IPS DF 6.9 (cell line): Measurements from ENCODE around the gene NOTCH1.

Experiments used
- DNase-seq: peaks from one replicate; pipeline ENCODE4 v3.0.0-alpha.2; 2013; ENCODE audit warnings: low read depth, low spot score
- H3K27ac ChIP-seq: one replicate; pipeline ENCODE4 v1.5.1; 2013; ENCODE audit warnings: low read length, control low read depth
- H3K27me3 ChIP-seq: 2 replicates; pipeline ENCODE4 v1.6.1; 2013; ENCODE audit warnings: mild to moderate bottlenecking, low read length; ENCODE audit not compliant: control insufficient read depth, insufficient read depth
- H3K36me3 ChIP-seq: 2 replicates; pipeline ENCODE4 v1.6.1; 2013; ENCODE audit warnings: low read length; ENCODE audit not compliant: control insufficient read depth, insufficient read depth
- H3K4me1 ChIP-seq: 2 replicates; pipeline ENCODE4 v1.6.1; 2013; ENCODE audit warnings: low read length; ENCODE audit not compliant: control insufficient read depth, insufficient read depth
- H3K4me3 ChIP-seq: 2 replicates; pipeline ENCODE4 v1.5.1; 2013; ENCODE audit warnings: mild to moderate bottlenecking, low read length
- H3K9me3 ChIP-seq: 2 replicates; pipeline ENCODE4 v1.6.1; 2013; ENCODE audit warnings: low read length, inconsistent platforms; ENCODE audit not compliant: control insufficient read depth, insufficient read depth
- WGBS: extraction: QIAGEN DNeasy Blood & Tissue Kit; methylation state at CpG from one replicate; pipeline ENCODE4 v1.1.7; 2013; ENCODE audit warnings: mixed read lengths, missing lambda C conversion rate; ENCODE audit not compliant: insufficient read length, insufficient coverage; 5-methylcytosine and 5-hydroxymethylcytosine counted together

Gene NOTCH1

DNA sequence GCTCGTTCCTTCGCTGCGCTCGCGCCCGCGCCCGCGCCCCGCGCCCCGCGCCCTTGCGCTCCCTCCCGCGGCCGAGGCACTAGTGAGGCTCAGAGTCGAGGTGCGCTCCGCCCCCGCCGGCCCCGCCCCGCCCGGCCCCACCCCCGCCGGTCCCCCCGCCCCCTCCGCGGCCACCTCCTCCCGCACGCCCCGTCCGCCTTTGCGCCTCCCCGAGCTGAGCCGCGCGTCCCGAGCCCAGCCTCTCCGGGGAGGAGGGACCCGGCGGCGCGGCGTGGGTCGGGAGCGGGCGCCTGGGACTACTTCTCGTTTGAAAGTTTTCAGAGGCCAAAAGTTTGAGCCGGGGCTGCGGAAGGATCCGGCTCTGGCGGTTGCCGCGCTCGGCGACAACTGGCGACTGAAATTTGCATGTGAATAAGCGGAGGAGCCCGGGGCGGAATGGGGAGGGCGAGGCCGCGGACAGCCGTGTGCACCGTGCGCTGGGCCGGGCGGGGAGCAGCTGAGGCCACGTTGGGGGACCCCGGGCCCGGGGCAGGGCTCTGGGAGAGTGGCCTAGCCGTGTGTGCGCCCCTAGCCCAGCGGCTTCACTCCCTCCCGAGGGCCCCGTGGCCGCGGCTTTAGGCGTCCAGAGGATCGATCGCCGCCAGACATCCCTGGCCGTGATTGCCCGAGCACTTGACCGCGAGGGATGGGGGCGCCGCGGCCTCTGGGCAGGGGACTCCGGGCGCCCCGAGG is at the start of gene NOTCH1:
Gene NOTCH1 (minus strand): TSS at position 84 of the 732 bp plus-strand sequence. CDS start 262 bp downstream, outside the sequence.
- no peak within 1 kb of the TSS for H3K27ac ChIP-seq
- no CpG with 5 or more reads among the region's 94 CpGs for WGBS

DNA sequence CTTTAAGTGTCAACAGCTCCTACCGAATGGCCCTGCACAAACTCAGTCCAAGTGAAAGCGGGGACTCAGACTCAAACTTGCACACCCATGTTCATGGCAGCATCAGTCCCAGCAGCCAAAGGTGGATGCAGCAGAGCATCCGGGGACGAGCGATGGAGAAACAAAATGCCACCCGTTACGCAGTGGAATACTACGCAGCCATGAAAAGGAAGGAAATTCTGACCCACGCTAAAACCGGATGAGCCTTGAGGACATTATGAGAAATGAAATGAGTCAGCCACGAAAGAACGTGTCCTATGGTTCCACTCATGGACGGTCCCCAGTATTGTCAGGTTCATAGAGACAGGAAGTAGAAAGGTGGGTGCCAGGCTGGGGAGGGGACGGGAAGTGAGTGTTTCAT is 48.6 kb upstream of the NOTCH1 start:
- Histone ChIP-seq H3K4me1 (peaks cover 4% of the 10 kb centered on the region), H3K27ac (no peak overlapping the region), H3K36me3 (no peaks in the 10 kb centered on the region), H3K9me3 (no peaks in the 10 kb centered on the region), H3K27me3 (no peaks in the 10 kb centered on the region), H3K4me3 (no peak overlapping the region)
- no peak for DNase-seq
- no CpG with 5 or more reads among the region's 14 CpGs for WGBS

More for the DNA sequence above, at the start of gene NOTCH1:
- Histone ChIP-seq H3K9me3 (no peaks in the 10 kb centered on the region), H3K27me3 (no peaks in the 10 kb centered on the region), H3K4me3 (peak within 1 kb of the TSS; percentile 69), H3K36me3 (peaks cover 3% of the 10 kb centered on the region; the same call in 1 of the 2 replicates), H3K4me1 (peaks cover 17% of the 10 kb centered on the region)
- no peak for DNase-seq

DNA sequence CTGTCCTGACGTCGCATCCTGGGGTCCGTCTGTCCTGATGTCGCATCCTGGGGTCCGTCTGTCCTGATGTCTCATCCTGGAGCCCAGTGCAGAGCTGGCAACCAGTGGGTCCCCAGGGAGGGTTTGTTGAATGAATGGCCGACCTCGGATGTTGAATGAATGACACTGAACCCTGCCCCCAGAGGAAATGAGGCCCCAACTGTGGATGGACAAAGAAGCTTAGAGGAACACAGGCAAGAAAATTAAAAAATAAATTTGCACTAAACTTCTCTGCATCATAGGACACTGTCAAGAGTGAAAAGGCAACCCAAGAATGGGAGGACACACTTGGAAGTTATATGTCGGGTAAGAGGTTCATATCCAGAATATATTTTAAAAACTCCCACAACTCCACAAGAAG is 47.7 kb upstream of the NOTCH1 start:
- no peak for DNase-seq
- Histone ChIP-seq H3K4me1 (peaks cover 7% of the 10 kb centered on the region), H3K36me3 (no peaks in the 10 kb centered on the region), H3K27ac (no peak overlapping the region), H3K9me3 (no peaks in the 10 kb centered on the region), H3K27me3 (no peaks in the 10 kb centered on the region), H3K4me3 (no peak overlapping the region)
- WGBS: no CpG with 5 or more reads among the region's 8 CpGs

DNA sequence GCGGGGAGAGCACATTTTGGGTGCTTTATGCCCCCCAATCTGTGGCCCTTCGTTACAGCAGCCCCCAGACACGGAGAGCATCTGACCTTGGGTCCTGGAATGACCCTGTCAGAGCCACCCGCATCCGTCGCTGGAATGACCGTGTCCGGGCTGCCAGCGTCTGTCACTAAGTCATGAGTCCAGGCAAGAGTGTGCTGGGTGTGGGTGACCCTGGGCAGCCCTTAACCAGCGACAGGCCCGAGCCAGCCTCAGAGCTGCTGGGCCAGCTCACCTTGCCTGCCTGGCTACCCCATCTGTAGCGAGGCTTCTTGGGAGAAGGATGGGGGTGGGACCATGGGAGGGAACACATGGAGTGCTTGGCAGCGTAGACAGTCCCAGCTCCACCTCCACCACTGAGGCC is 46.8 kb upstream of the NOTCH1 start:
- no CpG with 5 or more reads among the region's 13 CpGs for WGBS

DNA sequence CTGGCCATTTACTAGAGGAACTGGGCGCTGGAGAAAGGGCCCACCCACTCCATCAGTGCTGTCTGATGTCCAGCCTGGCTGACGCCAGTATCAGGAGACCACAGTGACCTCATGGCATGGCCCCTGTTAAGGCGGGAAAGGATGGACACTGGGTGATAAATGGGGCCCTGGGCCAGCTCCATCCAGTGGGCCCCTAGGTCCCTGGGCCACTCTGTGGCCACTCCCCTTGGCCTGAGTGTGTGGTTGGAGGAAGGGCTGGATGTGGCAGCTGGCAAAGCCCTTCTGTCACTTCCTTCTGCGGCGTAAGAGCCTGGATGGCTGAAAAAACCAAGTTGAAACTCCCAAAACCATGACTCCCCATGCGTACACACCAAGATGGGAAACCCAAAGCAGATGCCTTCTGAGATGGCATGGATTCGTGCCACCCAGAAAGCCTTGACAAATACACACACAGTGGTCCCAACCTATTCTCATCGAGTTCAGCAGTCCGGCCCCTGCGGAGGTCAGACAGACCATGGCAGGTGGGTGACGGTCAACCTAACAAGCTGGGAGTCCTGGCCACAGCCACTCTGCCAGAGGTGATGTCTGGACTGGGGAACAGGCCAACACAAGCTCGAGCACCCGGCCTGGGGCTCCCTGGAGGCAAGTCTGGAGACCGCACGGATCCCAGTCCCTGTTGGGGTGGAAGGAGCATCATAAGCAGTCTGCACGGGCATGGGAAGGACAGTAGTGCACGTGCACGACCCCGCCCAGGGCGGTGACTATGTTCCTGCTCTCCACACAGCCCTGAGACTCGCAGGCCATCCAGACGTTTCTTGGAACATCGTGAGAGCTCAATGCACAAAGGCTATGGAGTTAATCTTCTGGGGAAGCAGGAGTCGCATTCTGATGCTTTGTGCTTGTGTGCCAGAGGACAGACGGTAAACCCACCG is 45.2 kb upstream of the NOTCH1 start:
- no CpG with 5 or more reads among the region's 26 CpGs for WGBS

More for the DNA sequence above, 46.8 kb upstream of the NOTCH1 start:
- no peak overlapping the region for H3K27ac ChIP-seq
- H3K9me3 ChIP-seq: no peaks in the 10 kb centered on the region
- no peak for DNase-seq
- no peaks in the 10 kb centered on the region for H3K27me3 ChIP-seq
- H3K36me3 ChIP-seq: no peaks in the 10 kb centered on the region
- no peak overlapping the region for H3K4me3 ChIP-seq
- H3K4me1 ChIP-seq: peaks cover 10% of the 10 kb centered on the region

DNA sequence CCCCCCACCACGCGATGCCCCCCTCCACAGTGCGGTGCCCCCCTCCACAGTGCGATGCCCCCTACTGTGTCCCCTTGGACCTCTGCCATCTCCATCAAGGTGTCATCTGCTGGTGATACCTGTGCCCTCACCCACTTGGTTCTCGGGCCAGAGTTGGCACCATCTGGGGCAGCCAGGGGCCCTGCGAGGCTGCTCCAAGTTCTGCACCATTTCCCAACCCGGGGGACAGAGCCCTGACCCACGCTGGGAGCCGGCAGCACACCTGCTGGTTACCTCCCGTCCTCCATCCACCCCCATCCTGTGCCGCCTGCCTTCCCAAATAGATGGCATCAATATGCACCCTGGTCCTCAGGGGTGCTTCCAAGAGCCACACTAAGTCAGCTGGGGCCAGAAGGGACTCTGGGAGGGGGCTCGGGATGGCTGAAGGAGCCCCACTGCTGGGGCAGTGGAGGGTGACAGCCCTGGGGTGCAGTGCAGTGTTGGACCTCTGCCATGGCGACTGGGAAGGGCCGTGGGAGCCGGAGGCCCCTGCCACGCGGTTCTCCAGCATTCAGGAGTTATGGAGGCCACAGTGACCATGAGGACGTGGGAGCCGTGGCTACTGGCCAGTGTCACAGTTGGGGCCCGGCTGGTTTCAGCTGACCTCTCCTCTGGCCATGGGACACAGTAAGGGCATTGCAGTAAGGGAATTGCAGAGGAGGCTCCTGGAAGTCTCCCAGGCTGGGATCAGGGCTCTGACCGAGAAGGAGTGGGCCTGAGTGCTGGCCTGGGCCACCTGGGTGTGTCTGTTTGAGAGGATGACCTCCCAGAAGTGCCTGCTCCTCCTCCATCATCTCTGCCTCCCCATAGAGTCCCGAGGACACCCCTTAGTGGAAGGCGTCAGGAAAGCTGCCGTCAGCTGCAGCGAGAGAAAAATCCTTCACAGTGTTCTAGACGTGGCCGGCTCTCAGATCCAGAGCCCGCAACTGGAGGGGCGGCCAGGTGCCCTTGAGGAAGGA is 44.2 kb upstream of the NOTCH1 start:
- H3K27me3 ChIP-seq: no peaks in the 10 kb centered on the region
- H3K4me3 ChIP-seq: no peak overlapping the region
- DNase-seq: no peak
- no peak overlapping the region for H3K27ac ChIP-seq
- no peaks in the 10 kb centered on the region for H3K9me3 ChIP-seq
- no peaks in the 10 kb centered on the region for H3K36me3 ChIP-seq
- WGBS: no CpG with 5 or more reads among the region's 29 CpGs
- H3K4me1 ChIP-seq: peaks cover 21% of the 10 kb centered on the region

More for the DNA sequence above, 45.2 kb upstream of the NOTCH1 start:
- no peak for DNase-seq
- Histone ChIP-seq H3K4me3 (no peak overlapping the region), H3K36me3 (no peaks in the 10 kb centered on the region), H3K9me3 (no peaks in the 10 kb centered on the region), H3K4me1 (peaks cover 21% of the 10 kb centered on the region), H3K27ac (no peak overlapping the region), H3K27me3 (no peaks in the 10 kb centered on the region)

DNA sequence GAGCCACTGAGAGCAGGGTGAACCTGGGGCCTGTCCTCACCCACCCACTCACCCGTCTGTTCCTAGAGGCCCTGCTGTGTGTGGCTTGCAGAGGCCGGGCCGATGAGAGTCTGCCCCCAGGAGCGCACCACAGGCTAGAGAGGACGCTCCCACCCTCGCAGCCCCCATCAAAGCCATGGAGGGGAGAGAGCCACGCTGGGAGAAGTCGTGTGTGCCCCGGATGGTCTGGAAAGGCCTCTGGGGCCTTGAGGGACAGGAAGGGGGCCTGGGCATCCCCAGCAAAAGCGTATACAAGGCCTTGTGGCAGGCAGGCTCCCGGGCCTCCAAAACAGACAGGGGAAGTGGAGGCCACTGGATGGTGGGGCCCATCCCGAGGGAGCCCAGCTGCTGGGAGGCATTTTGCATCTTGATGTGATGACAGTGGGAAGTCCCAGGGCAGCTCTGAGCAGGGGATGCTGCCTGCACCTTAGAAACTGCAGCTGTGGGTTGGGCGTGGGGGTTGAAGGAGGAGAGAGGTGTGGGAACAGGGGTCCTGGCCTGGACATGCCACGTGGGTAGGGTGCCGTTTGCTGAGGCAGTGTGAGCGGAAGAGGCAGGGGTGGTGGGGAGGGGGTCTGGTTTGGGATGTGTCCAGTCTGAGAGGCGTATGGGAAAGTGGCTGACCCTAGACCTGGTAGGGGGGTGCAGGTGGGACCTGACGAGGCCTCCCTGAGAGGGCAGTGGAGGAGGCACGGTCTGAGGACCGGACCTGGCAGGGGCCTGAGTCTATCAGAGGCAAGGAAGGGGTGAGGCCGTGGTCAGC is 43.0 kb upstream of the NOTCH1 start:
- Histone ChIP-seq H3K27me3 (no peaks in the 10 kb centered on the region), H3K27ac (peak overlapping the region; percentile 40), H3K4me1 (peaks cover 21% of the 10 kb centered on the region), H3K36me3 (no peaks in the 10 kb centered on the region), H3K4me3 (no peak overlapping the region), H3K9me3 (no peaks in the 10 kb centered on the region)
- DNase-seq: no peak
- WGBS: no CpG with 5 or more reads among the region's 21 CpGs

DNA sequence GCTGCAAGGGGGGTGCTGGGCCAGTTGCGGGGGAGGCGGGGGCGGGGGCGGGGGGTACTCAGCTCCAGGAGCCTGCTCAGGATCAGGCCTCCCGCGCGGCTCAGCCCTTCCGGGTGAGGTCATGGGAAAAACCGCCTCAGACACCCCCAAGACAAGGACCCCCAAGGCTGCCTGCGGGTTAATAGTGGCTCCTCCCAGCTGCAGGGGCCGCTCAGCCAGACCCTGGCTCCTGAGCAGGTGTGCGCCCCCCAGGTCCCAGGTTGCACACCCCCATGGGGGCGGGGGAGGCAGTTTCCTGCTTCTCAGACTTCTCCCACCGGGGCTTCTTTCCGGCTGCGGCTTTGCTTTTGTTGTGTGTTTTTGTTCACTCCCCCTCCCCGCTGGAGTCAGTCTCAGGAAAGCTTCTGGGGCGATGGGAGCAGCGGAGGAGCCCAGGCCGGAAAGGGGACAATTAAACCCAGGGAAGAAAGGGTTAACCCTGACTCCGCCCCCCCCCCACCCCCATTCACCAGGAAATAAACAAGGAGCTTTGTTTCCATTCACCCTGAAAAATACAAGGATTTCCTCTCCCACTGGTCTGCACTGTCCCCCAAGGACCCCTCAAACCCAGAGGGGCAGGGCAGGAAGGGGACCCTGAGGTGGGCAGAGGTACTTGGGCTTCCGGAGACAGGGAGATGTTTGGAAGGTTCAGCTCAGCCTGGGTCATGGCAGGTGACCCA is 42.3 kb upstream of the NOTCH1 start:
- Histone ChIP-seq H3K4me3 (no peak overlapping the region), H3K4me1 (peaks cover 21% of the 10 kb centered on the region), H3K27ac (peak overlapping the region; percentile 40), H3K27me3 (no peaks in the 10 kb centered on the region), H3K9me3 (no peaks in the 10 kb centered on the region), H3K36me3 (no peaks in the 10 kb centered on the region)
- peak; percentile 92 for DNase-seq
- no CpG with 5 or more reads among the region's 22 CpGs for WGBS
